NCI-H82 treated with DMSO at 0.1 percent for 48 hours (cell line): ENCODE measurements around the gene AGBL4.

ENCODE experiments used
- DNase-seq: peaks from one replicate; lab custom pipeline; 2025; ENCODE audit not compliant: unreplicated experiment; lab: John Stamatoyannopoulos, UW

Gene AGBL4

GRCh38 chr1:48616710-48617109, 1407.0 kb downstream of the AGBL4 start:
- DNase-seq, result no peak

GRCh38 chr1:48611841-48612240, 1411.9 kb downstream of the AGBL4 start:
- no peak for DNase-seq

- peak; percentile 74 for DNase-seq
Measured at GRCh38 chr1:48610628-48611542, 1412.9 kb downstream of the AGBL4 start.

- DNase-seq, result no peak
Measured at GRCh38 chr1:48608882-48609281, 1414.9 kb downstream of the AGBL4 start.

GRCh38 chr1:48603222-48603621, 1420.5 kb downstream of the AGBL4 start:
- no peak for DNase-seq

GRCh38 chr1:48602349-48602748, 1421.4 kb downstream of the AGBL4 start:
- no peak for DNase-seq

- no peak for DNase-seq
Measured at GRCh38 chr1:48600182-48600581, 1423.6 kb downstream of the AGBL4 start.

- DNase-seq, result no peak
Measured at GRCh38 chr1:48597663-48598062, 1426.1 kb downstream of the AGBL4 start.

GRCh38 chr1:48596046-48596445, 1427.7 kb downstream of the AGBL4 start:
- no peak for DNase-seq

GRCh38 chr1:48595613-48596012, 1428.1 kb downstream of the AGBL4 start:
- DNase-seq, result no peak

GRCh38 chr1:48592330-48592729, 1431.4 kb downstream of the AGBL4 start:
- no peak for DNase-seq

- DNase-seq, result no peak
Measured at GRCh38 chr1:48591181-48591580, 1432.6 kb downstream of the AGBL4 start.

- DNase-seq, result no peak
Measured at GRCh38 chr1:48588061-48588460, 1435.7 kb downstream of the AGBL4 start.

- DNase-seq, result no peak
Measured at GRCh38 chr1:48582408-48582807, 1441.3 kb downstream of the AGBL4 start.

GRCh38 chr1:48581270-48581669, 1442.5 kb downstream of the AGBL4 start:
- no peak for DNase-seq

- DNase-seq, result no peak
Measured at GRCh38 chr1:48576565-48576964, 1447.2 kb downstream of the AGBL4 start.

GRCh38 chr1:48572646-48573258, 1451.0 kb downstream of the AGBL4 start:
- peak; percentile 55 for DNase-seq

GRCh38 chr1:48572134-48572533, 1451.6 kb downstream of the AGBL4 start:
- no peak for DNase-seq

- no peak for DNase-seq
Measured at GRCh38 chr1:48571303-48571987, 1452.3 kb downstream of the AGBL4 start.

GRCh38 chr1:48570568-48570967, 1453.2 kb downstream of the AGBL4 start:
- DNase-seq, result no peak

- no peak for DNase-seq
Measured at GRCh38 chr1:48568501-48568900, 1455.3 kb downstream of the AGBL4 start.

GRCh38 chr1:48566492-48566891, 1457.3 kb downstream of the AGBL4 start:
- DNase-seq, result no peak
